GM21390 (cell line): ENCODE measurements around the gene LOXL3.
A peak's percentile ranks its signal among the peaks of the same experiment; 100 is the strongest.
"Not testable (repeated sequence)": the region's sequence is repeated elsewhere in the genome, so short reads cannot be mapped to it uniquely, and the experiment has no call there.

Source experiments
- ATAC-seq: cut with Tn5 transposase; IDR thresholded peaks from one replicate; pipeline ENCODE4 v1.9.1; 2021; ENCODE audit not compliant: unreplicated experiment

The LOXL3 gene

DNA sequence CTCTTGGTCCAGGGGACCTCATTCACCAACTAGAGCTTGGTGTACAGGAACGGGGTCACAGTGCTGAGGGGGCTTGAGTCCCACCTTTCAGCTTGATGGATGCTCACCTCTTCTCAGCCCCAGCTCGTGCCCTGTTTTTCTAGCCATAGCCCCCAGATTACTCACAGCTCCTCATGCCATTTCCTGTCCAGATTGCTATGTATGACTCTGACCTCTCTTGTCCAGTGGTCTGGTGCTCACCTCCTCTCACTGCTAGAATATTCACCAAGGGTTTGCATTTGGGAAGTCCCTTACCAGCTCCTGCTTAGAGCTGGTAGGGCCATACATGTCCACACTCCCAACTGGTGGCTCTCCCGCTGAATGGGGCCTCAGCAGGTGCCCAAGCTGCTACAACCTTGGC is 60.2 kb downstream of the LOXL3 start:
- ATAC-seq, result no peak

DNA sequence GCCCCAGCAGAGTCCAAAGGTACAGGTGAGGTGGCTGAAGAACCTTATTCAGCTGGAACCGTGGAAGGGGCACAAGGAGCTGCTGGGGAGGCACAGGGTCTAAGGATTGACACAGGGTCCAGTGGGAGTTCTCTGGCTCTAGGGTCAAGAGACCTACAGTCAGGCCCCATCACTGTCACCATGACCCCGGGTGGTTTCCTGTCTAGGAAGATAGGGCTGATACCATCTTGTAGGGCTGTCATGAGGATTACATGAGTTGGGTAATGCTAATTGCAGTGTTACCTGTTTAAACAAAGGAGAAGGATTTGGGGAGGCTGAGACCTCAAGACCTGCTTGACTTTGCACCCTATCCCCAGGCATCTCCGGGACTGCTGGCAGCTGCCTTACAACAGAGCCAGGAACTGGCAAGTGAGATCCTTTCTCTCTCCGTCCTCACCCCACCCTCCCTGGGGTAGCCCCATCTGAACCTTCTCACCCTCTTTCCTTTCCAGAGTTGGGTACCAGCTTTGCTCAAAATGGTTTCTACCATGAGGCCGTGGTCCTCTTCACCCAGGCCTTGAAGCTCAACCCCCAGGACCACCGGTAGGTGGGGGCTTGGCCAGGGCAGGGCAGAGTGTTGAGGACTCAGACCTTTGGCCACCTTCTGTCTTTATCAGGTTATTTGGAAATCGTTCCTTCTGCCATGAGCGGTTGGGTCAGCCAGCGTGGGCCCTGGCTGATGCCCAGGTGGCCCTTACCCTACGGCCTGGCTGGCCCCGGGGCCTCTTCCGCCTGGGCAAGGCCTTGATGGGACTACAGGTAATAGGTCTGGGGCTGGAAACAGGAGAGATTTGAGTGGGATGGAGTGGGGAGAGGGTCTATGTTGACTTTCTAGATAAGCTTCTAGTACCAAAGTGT is 61.8 kb downstream of the LOXL3 start:
- ATAC-seq, result no peak

DNA sequence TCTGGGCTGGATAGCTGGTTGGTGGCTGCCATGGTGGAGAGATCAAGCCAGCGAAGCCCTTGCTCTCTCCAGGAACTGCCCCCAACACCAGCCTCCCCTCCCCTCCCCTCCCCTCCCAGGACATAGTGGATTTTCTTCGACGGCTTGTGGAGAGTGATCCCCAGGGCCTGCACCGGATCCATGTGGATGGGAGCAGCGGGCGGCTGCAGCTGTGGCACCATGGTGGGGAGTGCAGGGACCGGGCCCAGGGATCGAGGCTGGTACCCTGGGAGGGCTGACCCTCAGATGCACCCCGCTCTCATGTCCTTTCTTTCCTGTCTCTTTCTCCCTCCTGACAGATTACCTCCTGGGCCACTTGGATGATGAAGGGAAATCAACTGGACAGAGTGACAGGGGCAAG is 63.8 kb downstream of the LOXL3 start:
- ATAC-seq, result no peak

DNA sequence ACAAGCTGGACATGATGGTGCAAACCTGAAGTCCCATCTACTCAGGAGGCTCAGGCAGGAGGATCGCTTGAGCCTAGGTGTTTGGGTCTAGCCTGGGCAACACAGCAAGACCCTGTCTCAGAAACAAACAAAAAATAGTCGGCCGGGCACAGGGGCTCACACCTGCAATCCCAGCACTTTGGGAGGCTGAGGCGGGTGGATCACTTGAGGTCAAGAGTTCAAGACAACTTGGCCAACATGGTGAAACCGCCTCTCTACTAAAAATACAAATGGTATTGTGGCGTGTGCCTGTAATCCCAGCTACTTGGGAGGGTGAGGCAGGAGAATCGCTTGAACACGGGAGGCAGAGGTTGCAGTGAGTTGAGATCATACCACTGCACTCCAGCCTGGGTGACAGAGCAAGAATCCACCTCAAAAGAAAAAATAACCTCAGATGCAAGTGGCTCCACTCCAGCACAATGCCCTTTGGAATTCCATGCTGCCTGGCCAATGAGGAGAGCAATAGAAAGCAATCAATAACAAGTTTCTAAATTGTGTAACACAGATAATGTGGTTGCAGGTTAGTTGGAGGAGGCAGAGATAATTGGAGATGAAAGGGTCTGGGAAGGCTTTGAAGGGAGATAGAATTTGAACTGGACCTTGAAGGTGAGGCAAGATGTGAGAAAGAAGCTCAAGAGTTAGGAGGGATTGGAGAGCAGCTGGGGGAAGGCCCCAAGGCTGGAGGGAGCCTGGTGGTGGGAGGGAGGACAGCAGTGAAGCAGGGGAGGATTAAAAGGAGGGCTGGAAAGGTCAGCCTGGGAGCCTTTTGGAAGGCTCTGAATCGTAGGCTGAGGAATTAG is 64.9 kb downstream of the LOXL3 start:
- no peak for ATAC-seq

DNA sequence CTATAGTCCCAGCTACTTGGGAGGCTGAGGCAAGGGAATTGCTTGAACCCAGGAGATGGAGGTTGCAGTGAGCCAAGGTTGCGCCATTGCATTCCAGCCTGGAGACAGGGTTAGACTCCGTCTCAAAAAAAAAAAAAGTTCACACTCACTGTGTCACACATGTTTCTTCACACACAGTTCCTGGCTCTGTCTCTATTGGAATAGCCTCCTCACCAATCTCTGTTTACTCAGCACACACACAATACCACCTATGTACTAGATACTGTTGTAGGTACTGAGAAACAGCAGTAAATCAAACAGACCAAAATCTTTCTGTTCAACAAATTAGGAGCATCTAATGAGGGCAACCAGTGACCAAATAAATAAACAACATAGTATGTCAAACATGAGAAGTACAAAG is 67.6 kb downstream of the LOXL3 start:
- ATAC-seq, result no peak

DNA sequence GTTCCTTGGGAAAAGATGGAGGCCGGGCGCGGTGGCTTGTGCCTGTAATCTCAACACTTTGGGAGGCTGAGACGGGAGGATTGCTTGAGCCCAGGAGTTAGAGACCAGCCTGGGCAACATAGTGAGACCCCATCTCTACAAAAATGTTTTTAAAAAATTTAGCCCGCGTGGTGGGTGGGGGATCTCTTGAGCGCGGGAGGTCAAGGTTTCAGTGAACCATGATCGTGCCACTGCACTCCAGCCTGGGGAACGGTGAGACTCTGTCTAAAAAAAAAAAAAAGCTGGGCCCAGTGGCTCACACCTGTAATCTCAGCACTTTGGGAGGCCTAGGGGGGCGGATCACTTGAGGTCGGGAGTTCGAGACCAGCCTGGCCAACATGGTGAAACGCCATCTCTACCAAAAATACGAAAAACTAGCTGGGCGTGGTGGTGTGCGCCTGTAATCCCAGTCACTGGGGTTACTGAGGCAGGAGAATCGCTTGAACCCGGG is 70.0 kb downstream of the LOXL3 start:
- not testable (repeated sequence) for ATAC-seq

DNA sequence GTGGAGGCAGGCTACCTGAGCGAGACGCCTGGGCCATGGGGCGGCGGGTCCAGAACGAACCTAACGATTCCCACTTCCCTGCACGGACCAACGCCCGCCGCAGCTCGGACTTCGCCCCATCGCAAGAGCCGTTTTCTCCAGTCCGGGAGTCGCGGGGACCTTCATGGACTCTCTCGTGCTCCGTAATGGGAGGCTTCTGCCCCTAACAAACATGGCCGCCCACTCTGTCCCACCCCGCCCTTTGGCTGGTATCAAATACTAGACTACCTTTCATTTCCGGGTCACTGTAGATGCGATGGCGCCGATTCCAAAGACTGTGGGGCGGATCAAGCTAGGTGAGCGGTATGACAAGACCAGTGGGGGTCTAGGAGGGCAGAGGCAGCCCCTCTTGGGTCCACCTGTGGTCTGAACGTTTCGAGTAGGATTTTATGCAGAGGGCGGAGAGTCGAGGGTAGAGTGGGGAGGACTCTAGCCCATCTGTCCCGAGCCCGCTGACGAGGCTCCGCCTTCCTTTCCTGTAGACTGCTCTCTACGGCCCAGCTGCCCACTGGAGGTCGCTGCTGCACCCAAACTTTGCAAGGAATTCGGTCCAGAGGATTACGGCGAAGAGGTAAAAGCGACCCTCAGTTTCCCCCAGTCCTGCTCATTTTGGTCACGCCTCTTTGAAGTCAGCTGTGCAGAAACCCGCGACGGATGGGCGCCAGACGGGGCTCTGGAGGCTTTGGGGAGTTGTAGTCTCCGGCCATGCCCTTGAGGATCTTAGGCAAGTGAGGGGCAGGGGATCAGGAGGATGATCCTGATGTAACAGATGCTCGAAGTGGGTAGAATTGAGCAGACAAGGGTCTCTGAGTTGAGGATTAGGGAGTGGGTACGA is 70.7 kb downstream of the LOXL3 start, which contains the start of the genes CCDC142 and TTC31:
Gene CCDC142 (minus strand): TSS at position 198 of the 874 bp plus-strand sequence. CDS start 161 bp downstream, at position 37.
Gene TTC31 (plus strand): TSS at position 281 of the 874 bp plus-strand sequence. CDS start 15 bp downstream, at position 296.
- ATAC-seq, result peak; percentile 88
